CD4-positive, alpha-beta T cell treated with Interleukin-10 for 1 hour (primary cell): ENCODE data around the gene TDRD10.
"Not testable (repeated sequence)": the region's sequence is repeated elsewhere in the genome, so short reads cannot be mapped to it uniquely, and the experiment has no call there.

Experiments used
- DNase-seq: peaks from one replicate; pipeline ENCODE4 v3.0.0-alpha.2; 2020

Gene TDRD10

GRCh38 chr1:154479764-154480421 is 22.1 kb upstream of the TDRD10 start:
- peak; percentile 83 for DNase-seq

- DNase-seq: no peak
These were observed 21.0 kb upstream of the TDRD10 start for GRCh38 chr1:154481053-154481452.

- DNase-seq: no peak
These were observed 17.8 kb upstream of the TDRD10 start for GRCh38 chr1:154483941-154484803.

- DNase-seq: no peak
These were observed 16.9 kb upstream of the TDRD10 start for GRCh38 chr1:154485106-154485505.

GRCh38 chr1:154485910-154486496 is 16.0 kb upstream of the TDRD10 start:
- DNase-seq: no peak

- not testable (repeated sequence) for DNase-seq
These were observed 15.3 kb upstream of the TDRD10 start for GRCh38 chr1:154486756-154487155.

- no peak for DNase-seq
These were observed 13.1 kb upstream of the TDRD10 start for GRCh38 chr1:154488922-154489321.

- DNase-seq: no peak
These were observed 12.2 kb upstream of the TDRD10 start for GRCh38 chr1:154489695-154490274.

GRCh38 chr1:154490317-154490716 is 11.7 kb upstream of the TDRD10 start:
- DNase-seq: no peak

GRCh38 chr1:154492115-154492514 is 9.9 kb upstream of the TDRD10 start:
- DNase-seq: no peak

GRCh38 chr1:154493276-154493675 is 8.7 kb upstream of the TDRD10 start:
- peak; percentile 38 for DNase-seq

GRCh38 chr1:154495496-154496273 is 6.3 kb upstream of the TDRD10 start:
- no peak for DNase-seq

GRCh38 chr1:154496383-154496782 is 5.6 kb upstream of the TDRD10 start:
- no peak for DNase-seq

GRCh38 chr1:154497026-154497806 is 4.8 kb upstream of the TDRD10 start:
- no peak for DNase-seq

- no peak for DNase-seq
These were observed 2.6 kb upstream of the TDRD10 start for GRCh38 chr1:154499446-154499845.

GRCh38 chr1:154500533-154500932 is 1.5 kb upstream of the TDRD10 start:
- DNase-seq: no peak

- no peak for DNase-seq
These were observed 475 bp upstream of the TDRD10 start for GRCh38 chr1:154501423-154502065.

- no peak for DNase-seq
These were observed 711 bp downstream of the TDRD10 start for GRCh38 chr1:154502744-154503115.

GRCh38 chr1:154503898-154504297 is 1.9 kb downstream of the TDRD10 start:
- no peak for DNase-seq

- DNase-seq: no peak
These were observed 10.7 kb downstream of the TDRD10 start for GRCh38 chr1:154512760-154513159.

GRCh38 chr1:154514066-154514553 is 12.1 kb downstream of the TDRD10 start:
- no peak for DNase-seq
